K562 (cell line): Measurements from ENCODE around the gene CCDC158. TPM values are rescaled to one million over a fixed set of nuclear protein-coding genes. Genes with fewer than 3 reads are reported as not detected.

Experiments
- AFF4 ChIP-seq: sonication (generic); formaldehyde crosslinking; IDR thresholded peaks from 2 replicates; pipeline ENCODE4 v1.8.0; 2023; ENCODE audit warnings: mild to moderate bottlenecking, missing genetic modification reagents
- BDP1 ChIP-seq: IDR thresholded peaks from 3 replicates; pipeline ENCODE4 v1.6.1; 2011; ENCODE audit not compliant: insufficient read length, insufficient read depth
- DACH1 ChIP-seq: fragments of 450-650 bp; IDR thresholded peaks from 2 replicates; pipeline ENCODE4 v1.6.1; 2018; ENCODE audit not compliant: partially characterized antibody
- HDGF ChIP-seq: fragments of 450-650 bp; IDR thresholded peaks from 2 replicates; pipeline ENCODE4 v1.6.1; 2016
- SMARCB1 ChIP-seq: IDR thresholded peaks from 2 replicates; pipeline ENCODE4 v1.6.1; 2011; ENCODE audit warnings: improper control_type of control experiment, low read depth; ENCODE audit not compliant: insufficient read length
- STAT5B ChIP-seq: fragments of 250-450 bp; sonication (Bioruptor Pico); IDR thresholded peaks from 2 replicates; pipeline ENCODE4 v1.8.0; 2021; ENCODE audit warnings: mild to moderate bottlenecking, inconsistent platforms
- ZFP1 ChIP-seq: fragments of 450-650 bp; formaldehyde crosslinking; IDR thresholded peaks from 2 replicates; pipeline ENCODE4 v1.4.0; 2020; ENCODE audit warnings: mild to moderate bottlenecking, mixed read lengths
- ZNF79 ChIP-seq: fragments of 250-450 bp; sonication (Bioruptor Pico); IDR thresholded peaks from 2 replicates; pipeline ENCODE4 v1.4.0; 2020; ENCODE audit warnings: low read depth, mild to moderate bottlenecking, moderate library complexity
- polyA plus RNA-seq, 8 experiments: library from polyadenylated mRNA; depleted of rRNA in 4 of 8; stranded (reverse) in 5 of 8; unstranded in 3 of 8; fragments of >200 nt; fragmentation: Nextera tagmentation in 2 of 8; fragmentation: Illumina TruSeq in 1 of 8; extraction: Ambion mirVana in 2 of 8; extraction: Trizol in 1 of 8; gene quantifications; 2 replicates each; pipeline versions ENCODE4 v1.2.1 to v1.2.3, GENCODE V29; 2011 to 2014; ENCODE audit warnings: inconsistent platforms in 1 of 8, missing spikeins in 1 of 8
- total RNA-seq, 7 experiments: library from RNA; depleted of rRNA in 6 of 7; stranded (reverse); fragments of >200 nt in 6 of 7; fragmentation: Illumina TruSeq in 2 of 7; extraction: Trizol in 2 of 7; gene quantifications; 2 replicates each; pipeline versions ENCODE4 v1.2.1 to v1.2.3, GENCODE V29; 2011 to 2021; ENCODE audit warnings: low replicate concordance in 1 of 7
- TF ChIP-seq, protein P1 (sequence below): fragments of 450-650 bp; formaldehyde crosslinking; IDR thresholded peaks from 2 replicates; pipeline ENCODE4 v1.4.0; 2020; ENCODE audit warnings: mild to moderate bottlenecking, moderate library complexity
- TF ChIP-seq, protein P2 (sequence below): sonication (generic); formaldehyde crosslinking; IDR thresholded peaks from 2 replicates; pipeline ENCODE4 v1.8.1; 2023; ENCODE audit warnings: mild to moderate bottlenecking, missing genetic modification reagents

CCDC158 gene
- total and polyA plus RNA-seq, 9 of the 15 experiments (the other 6 are each of a cell fraction or from before 2014, with no cell fraction given) = not detected

DNA sequence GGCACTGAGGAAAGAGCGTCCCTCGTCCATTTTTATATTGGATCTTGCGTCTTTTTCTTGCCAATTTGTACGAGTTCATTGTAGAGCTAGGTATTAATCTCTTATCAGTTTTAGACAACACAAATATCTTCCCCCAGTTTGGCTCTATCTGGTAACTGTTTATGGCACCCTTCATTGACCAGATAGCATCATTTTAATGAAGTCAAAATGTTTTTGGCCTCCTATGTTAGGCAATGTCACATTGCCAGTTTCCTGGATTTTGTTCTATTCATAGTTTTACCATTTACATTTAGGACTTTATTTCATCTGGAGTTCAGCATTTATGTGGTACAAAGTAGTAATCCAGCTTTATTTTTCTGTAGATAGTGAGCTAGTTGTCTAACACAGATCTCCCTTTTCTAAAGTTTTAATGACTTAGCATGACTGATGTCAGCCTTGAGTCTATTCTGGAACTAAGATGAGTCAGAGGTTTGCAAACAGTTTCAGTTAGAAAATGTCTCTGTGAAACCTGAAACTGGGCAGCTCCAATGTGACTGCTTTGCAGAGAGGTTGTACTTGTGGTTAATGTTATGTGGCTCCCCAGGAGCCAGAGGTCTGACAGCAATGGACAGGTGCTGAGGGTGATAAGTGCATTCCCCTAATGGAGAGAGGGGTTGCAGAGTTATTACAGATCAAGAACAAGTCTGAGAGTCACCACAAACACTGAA is 119.7 kb downstream of the CCDC158 start (continued):
- TF ChIP-seq, protein P1, sequence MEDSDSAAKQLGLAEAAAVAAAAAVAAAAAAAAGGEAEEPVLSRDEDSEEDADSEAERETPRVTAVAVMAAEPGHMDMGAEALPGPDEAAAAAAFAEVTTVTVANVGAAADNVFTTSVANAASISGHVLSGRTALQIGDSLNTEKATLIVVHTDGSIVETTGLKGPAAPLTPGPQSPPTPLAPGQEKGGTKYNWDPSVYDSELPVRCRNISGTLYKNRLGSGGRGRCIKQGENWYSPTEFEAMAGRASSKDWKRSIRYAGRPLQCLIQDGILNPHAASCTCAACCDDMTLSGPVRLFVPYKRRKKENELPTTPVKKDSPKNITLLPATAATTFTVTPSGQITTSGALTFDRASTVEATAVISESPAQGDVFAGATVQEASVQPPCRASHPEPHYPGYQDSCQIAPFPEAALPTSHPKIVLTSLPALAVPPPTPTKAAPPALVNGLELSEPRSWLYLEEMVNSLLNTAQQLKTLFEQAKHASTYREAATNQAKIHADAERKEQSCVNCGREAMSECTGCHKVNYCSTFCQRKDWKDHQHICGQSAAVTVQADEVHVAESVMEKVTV (CRISPR knock-in tag) = no peak
- TF ChIP-seq DACH1 = peak; percentile 79
- no peak for TF ChIP-seq BDP1
- no peak for TF ChIP-seq STAT5B (CRISPR knock-in tag)
- TF ChIP-seq, protein P2, sequence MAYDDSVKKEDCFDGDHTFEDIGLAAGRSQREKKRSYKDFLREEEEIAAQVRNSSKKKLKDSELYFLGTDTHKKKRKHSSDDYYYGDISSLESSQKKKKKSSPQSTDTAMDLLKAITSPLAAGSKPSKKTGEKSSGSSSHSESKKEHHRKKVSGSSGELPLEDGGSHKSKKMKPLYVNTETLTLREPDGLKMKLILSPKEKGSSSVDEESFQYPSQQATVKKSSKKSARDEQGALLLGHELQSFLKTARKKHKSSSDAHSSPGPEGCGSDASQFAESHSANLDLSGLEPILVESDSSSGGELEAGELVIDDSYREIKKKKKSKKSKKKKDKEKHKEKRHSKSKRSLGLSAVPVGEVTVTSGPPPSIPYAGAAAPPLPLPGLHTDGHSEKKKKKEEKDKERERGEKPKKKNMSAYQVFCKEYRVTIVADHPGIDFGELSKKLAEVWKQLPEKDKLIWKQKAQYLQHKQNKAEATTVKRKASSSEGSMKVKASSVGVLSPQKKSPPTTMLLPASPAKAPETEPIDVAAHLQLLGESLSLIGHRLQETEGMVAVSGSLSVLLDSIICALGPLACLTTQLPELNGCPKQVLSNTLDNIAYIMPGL (CRISPR knock-in tag) = no peak
- TF ChIP-seq HDGF = no peak
- no peak for TF ChIP-seq AFF4
- TF ChIP-seq ZNF79 = no peak
- no peak for TF ChIP-seq ZFP1 (CRISPR knock-in tag)
- no peak for TF ChIP-seq SMARCB1
- TF ChIP-seq, all 486 proteins: peak for 111
